Chondrocyte (in vitro differentiated cells): ENCODE data around the gene TBC1D12. TPM values are rescaled to one million over a fixed set of nuclear protein-coding genes. Genes with fewer than 3 reads are reported as not detected.

Source experiments
- DNase-seq: peaks from one replicate; pipeline ENCODE4 v3.0.0; 2021; ENCODE audit warnings: mixed read lengths, low spot score
- H3K27ac Mint-ChIP-seq: one replicate; pipeline ENCODE4 v1.8.0; 2021; ENCODE audit warnings: mild to moderate bottlenecking, moderate library complexity, mixed read lengths; ENCODE audit not compliant: unreplicated experiment
- H3K27me3 Mint-ChIP-seq: 2 replicates; pipeline ENCODE4 v1.8.0; 2021; ENCODE audit warnings: low read depth, mixed read lengths
- H3K36me3 Mint-ChIP-seq: 2 replicates; pipeline ENCODE4 v1.8.0; 2021; ENCODE audit warnings: low read depth, mixed read lengths
- H3K4me1 Mint-ChIP-seq: 2 replicates; pipeline ENCODE4 v1.8.0; 2021; ENCODE audit warnings: low read depth, mild to moderate bottlenecking, mixed read lengths
- H3K4me3 Mint-ChIP-seq: one replicate; pipeline ENCODE4 v1.8.0; 2021; ENCODE audit warnings: mild to moderate bottlenecking, moderate library complexity, mixed read lengths; ENCODE audit not compliant: unreplicated experiment
- H3K9me3 Mint-ChIP-seq: 2 replicates; pipeline ENCODE4 v1.8.0; 2021; ENCODE audit warnings: low read depth, mixed read lengths
- CTCF ChIP-seq: fragments of 200-600 bp; sonication (generic); IDR thresholded peaks from 2 replicates; pipeline ENCODE4 v1.5.0; 2021; ENCODE audit warnings: antibody characterized with exemption, mild to moderate bottlenecking, moderate library complexity
- total RNA-seq: library from RNA; stranded (reverse); gene quantifications from 3 replicates; pipeline ENCODE4 v1.2.1, GENCODE V29; 2021

TBC1D12 gene
- total RNA-seq, 1 donor from 2014 or later, result 26.3 TPM

GRCh38 chr10:94583124-94583523 is 180.8 kb downstream of the TBC1D12 start:
- H3K27ac Mint-ChIP-seq, result no peak overlapping the region
- TF ChIP-seq CTCF, result no peak
- no peak for DNase-seq

More at GRCh38 chr10:94583124-94583523, 180.8 kb downstream of the TBC1D12 start:
- Mint-ChIP-seq H3K36me3 (peaks cover 1% of the 10 kb centered on the region), H3K27me3 (no peaks in the 10 kb centered on the region), H3K4me1 (no peaks in the 10 kb centered on the region), H3K4me3 (no peak overlapping the region), H3K9me3 (no peaks in the 10 kb centered on the region)

Other genes with a start within 250 kb of the TBC1D12 start
- gene NOC3L, start 39.6 kb upstream of the TBC1D12 start, total RNA-seq, result 13.7 to 20.5 TPM (median 15.3 TPM) in 3 replicates
- gene HELLS, start 143.2 kb downstream of the TBC1D12 start, total RNA-seq, result 11.7 to 45.3 TPM (median 16.4 TPM) in 3 replicates